H1 (cell line): ENCODE results near the gene TRIM52. TPM values are rescaled to one million over a fixed set of nuclear protein-coding genes. Genes with fewer than 3 reads are reported as not detected.

Experiments
- ATF2 ChIP-seq: IDR thresholded peaks from 2 replicates; pipeline ENCODE4 v1.6.1; 2012; ENCODE audit warnings: low read length, inconsistent platforms
- BACH1 ChIP-seq: IDR thresholded peaks from 2 replicates; pipeline ENCODE4 v1.6.1; 2012; ENCODE audit warnings: low read length, improper control_type of control experiment
- CEBPB ChIP-seq: IDR thresholded peaks from 2 replicates; pipeline ENCODE4 v1.6.1; 2012; ENCODE audit warnings: low read depth, low read length
- CTBP2 ChIP-seq: IDR thresholded peaks from 2 replicates; pipeline ENCODE4 v1.7.0; 2011; ENCODE audit warnings: borderline replicate concordance, mild to moderate bottlenecking, moderate library complexity, mixed read lengths, low read length; ENCODE audit not compliant: insufficient read depth, insufficient read length
- EGR1 ChIP-seq: IDR thresholded peaks from 2 replicates; pipeline ENCODE4 v1.6.1; 2011; ENCODE audit warnings: low read depth, low read length, borderline replicate concordance
- GABPA ChIP-seq: IDR thresholded peaks from 2 replicates; pipeline ENCODE4 v1.6.1; 2011; ENCODE audit warnings: mild to moderate bottlenecking, low read length, moderate library complexity, borderline replicate concordance; ENCODE audit not compliant: insufficient read depth
- KDM4A ChIP-seq: IDR thresholded peaks from one replicate; pipeline ENCODE4 v1.7.1; 2012; ENCODE audit warnings: low read depth, mild to moderate bottlenecking, moderate library complexity, low read length, inconsistent platforms; ENCODE audit not compliant: severe bottlenecking
- MAFK ChIP-seq: IDR thresholded peaks from 2 replicates; pipeline ENCODE4 v1.6.1; 2012; ENCODE audit warnings: low read depth, mild to moderate bottlenecking, improper control_type of control experiment, low read length
- NRF1 ChIP-seq: IDR thresholded peaks from 2 replicates; pipeline ENCODE4 v1.6.1; 2011; ENCODE audit warnings: mild to moderate bottlenecking, low read depth, low read length, improper control_type of control experiment
- PHF8 ChIP-seq: fragments of 200-600 bp; sonication (generic); conservative IDR thresholded peaks from 2 replicates; pipeline ENCODE4 v1.7.1; 2012; ENCODE audit warnings: low read depth, mild to moderate bottlenecking, inconsistent platforms, low read length, moderate library complexity
- RAD21 ChIP-seq, 2 experiments: IDR thresholded peaks in 1 of 2; conservative IDR thresholded peaks in 1 of 2; 2 replicates each; pipeline ENCODE4 v1.6.1; 2011; ENCODE audit warnings: low read depth in 2 of 2, low read length in 2 of 2, improper control_type of control experiment in 1 of 2, inconsistent platforms in 1 of 2, mild to moderate bottlenecking in 1 of 2, moderate library complexity in 1 of 2
- RBBP5 ChIP-seq: IDR thresholded peaks from 2 replicates; pipeline ENCODE4 v1.7.1; 2012; ENCODE audit warnings: low read depth, mild to moderate bottlenecking, inconsistent platforms, low read length, moderate library complexity, borderline replicate concordance
- SIN3A ChIP-seq, 2 experiments: IDR thresholded peaks in 1 of 2; conservative IDR thresholded peaks in 1 of 2; 2 replicates each; pipeline ENCODE4 v1.6.1; 2011 to 2012; ENCODE audit warnings: low read length in 2 of 2, improper control_type of control experiment in 1 of 2, low read depth in 1 of 2, mild to moderate bottlenecking in 1 of 2
- SP2 ChIP-seq: IDR thresholded peaks from 2 replicates; pipeline ENCODE4 v1.6.1; 2012; ENCODE audit warnings: mild to moderate bottlenecking, low read length, inconsistent platforms
- TAF7 ChIP-seq: optimal IDR thresholded peaks from 2 replicates; pipeline ENCODE3; 2011; ENCODE audit warnings: low read depth, mild to moderate bottlenecking, inconsistent platforms, low read length, moderate library complexity, borderline replicate concordance
- TEAD4 ChIP-seq: IDR thresholded peaks from 2 replicates; pipeline ENCODE4 v1.6.1; 2012; ENCODE audit warnings: low read depth, low read length, inconsistent platforms, mixed read lengths
- polyA plus RNA-seq, 7 experiments: library from polyadenylated mRNA; depleted of rRNA in 3 of 7; stranded (reverse) in 5 of 7; unstranded in 2 of 7; fragments of >200 nt in 5 of 7; fragments of 200-250 nt in 2 of 7; gene quantifications; 1 replicate in 5 of 7; 2 replicates in 1 of 7; 4 replicates in 1 of 7; pipeline versions ENCODE4 v1.2.1 to v1.2.3, GENCODE V29; 2011 to 2013; ENCODE audit warnings: missing spikeins in 2 of 7, mixed read lengths in 2 of 7
- total RNA-seq: library from RNA; stranded (reverse); fragmentation: NEBNext Ultra II Directional; extraction: Animal tissue kit (Norgen Biotek cat#: 25700); gene quantifications from 2 replicates; pipeline ENCODE4 v1.2.1, GENCODE V29; 2021
- TF ChIP-seq, protein P1 (sequence below), 3 experiments: IDR thresholded peaks; 1 replicate in 2 of 3; 2 replicates in 1 of 3; pipeline versions ENCODE4 v1.5.1 to v1.6.1; 2011; ENCODE audit warnings: low read length in 3 of 3, mild to moderate bottlenecking in 3 of 3, inconsistent platforms in 2 of 3, low read depth in 1 of 3, moderate library complexity in 1 of 3; ENCODE audit not compliant: insufficient read depth in 1 of 3; ENCODE audit errors: control extremely low read depth in 1 of 3

TRIM52 gene
- total and polyA plus RNA-seq, 2 of the 8 experiments (the other 6 are each of a cell fraction or from before 2014, with no cell fraction given) = 4.2 to 5.7 TPM

DNA sequence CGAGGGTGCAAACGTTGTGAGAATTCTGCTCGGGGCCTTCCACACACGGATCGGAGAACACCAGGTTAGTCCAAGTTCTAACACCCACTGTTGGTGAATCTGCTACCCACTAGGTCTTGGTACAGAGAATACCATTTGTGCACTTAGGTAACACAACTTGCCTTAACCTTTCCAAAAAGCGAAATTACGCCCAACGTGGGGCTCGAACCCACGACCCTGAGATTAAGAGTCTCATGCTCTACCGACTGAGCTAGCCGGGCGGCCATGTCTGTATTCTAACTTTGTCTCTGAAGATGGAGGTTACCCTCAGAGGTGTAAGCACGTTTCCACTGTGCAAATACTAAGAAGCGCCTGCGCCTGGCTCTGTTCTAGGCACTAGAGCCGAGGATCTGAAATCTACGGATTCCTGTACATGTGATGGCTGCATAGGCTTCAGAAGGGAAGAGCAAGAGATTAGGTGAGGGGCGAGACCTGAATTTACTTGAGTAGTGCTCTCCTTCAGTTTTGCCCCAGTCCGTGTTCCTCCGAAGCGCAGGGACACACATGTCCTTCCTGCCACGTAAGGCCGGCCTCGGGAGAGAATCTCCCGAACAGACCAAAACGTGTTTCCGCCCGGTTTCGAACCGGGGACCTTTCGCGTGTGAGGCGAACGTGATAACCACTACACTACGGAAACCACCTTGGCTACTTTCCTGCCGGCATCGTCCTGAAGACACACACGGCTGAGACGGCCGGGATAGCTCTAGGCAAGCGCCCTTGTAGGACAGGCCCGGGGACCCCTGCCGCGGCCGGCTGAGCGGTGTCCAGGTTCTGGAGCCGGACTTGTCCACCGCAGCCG is 38.9 kb downstream of the TRIM52 start (continued):
- peak; percentile 45; the same call in 1 of the 2 replicates for TF ChIP-seq NRF1
- TF ChIP-seq EGR1 = peak; percentile 60; the same call in 1 of the 2 replicates
- TF ChIP-seq PHF8 = peak; percentile 4; the same call in 1 of the 2 replicates
- TF ChIP-seq, protein P1, sequence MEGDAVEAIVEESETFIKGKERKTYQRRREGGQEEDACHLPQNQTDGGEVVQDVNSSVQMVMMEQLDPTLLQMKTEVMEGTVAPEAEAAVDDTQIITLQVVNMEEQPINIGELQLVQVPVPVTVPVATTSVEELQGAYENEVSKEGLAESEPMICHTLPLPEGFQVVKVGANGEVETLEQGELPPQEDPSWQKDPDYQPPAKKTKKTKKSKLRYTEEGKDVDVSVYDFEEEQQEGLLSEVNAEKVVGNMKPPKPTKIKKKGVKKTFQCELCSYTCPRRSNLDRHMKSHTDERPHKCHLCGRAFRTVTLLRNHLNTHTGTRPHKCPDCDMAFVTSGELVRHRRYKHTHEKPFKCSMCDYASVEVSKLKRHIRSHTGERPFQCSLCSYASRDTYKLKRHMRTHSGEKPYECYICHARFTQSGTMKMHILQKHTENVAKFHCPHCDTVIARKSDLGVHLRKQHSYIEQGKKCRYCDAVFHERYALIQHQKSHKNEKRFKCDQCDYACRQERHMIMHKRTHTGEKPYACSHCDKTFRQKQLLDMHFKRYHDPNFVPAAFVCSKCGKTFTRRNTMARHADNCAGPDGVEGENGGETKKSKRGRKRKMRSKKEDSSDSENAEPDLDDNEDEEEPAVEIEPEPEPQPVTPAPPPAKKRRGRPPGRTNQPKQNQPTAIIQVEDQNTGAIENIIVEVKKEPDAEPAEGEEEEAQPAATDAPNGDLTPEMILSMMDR (IDR thresholded peaks at IDR 0.05; ENCODE audit: control extremely low read depth in 1 of 3, insufficient read depth in 1 of 3, low read depth in 1 of 3, low read length in 3 of 3) = no peak
- peak; percentile 83 for TF ChIP-seq ATF2
- peak; percentile 69 for TF ChIP-seq BACH1
- TF ChIP-seq CTBP2 = no peak
- no peak for TF ChIP-seq KDM4A
- TF ChIP-seq RAD21 (IDR thresholded peaks at IDR 0.05 in 1 of 2, conservative IDR thresholded peaks at IDR 0.05 in 1 of 2; ENCODE audit: low read depth in 2 of 2, low read length in 2 of 2) = no peak
- TF ChIP-seq CEBPB = peak; percentile 76
- TF ChIP-seq MAFK = peak; percentile 85; the same call in 1 of the 2 replicates
- TF ChIP-seq TEAD4 = peak; percentile 87
- TF ChIP-seq TAF7 = peak; percentile 83
- TF ChIP-seq RBBP5 = 0 out of 2 replicates have a peak, but pooled peaks have one; percentile 59
- TF ChIP-seq SP2 = no peak
- TF ChIP-seq GABPA = no peak; the same call in 1 of the 2 replicates
- peak; percentile 18 to 53; a peak in 1 of 4 replicates for TF ChIP-seq SIN3A (conservative IDR thresholded peaks at IDR 0.05 in 1 of 2, IDR thresholded peaks at IDR 0.05 in 1 of 2; ENCODE audit: low read depth in 1 of 2, low read length in 2 of 2)
